Activated CD4-positive, alpha-beta memory T cell treated with anti-CD3 and anti-CD28 coated beads for 36 hours (primary cell): ENCODE data around the gene ESD. TPM values are rescaled to one million over a fixed set of nuclear protein-coding genes. Genes with fewer than 3 reads are reported as not detected.
A peak's percentile ranks its signal among the peaks of the same experiment; 100 is the strongest.
"Not testable (repeated sequence)": the region's sequence is repeated elsewhere in the genome, so short reads cannot be mapped to it uniquely, and the experiment has no call there.

Experiments used
- CTCF ChIA-PET: fragments of 350-600 bp; sonication (Branson Sonifier 250); formaldehyde crosslinking; loops from one replicate; lab custom pipeline; 2021; ENCODE audit warnings: antibody characterized with exemption, inconsistent platforms; lab: Charles Lee
- POLR2A ChIA-PET: fragments of 350-600 bp; sonication (Branson Sonifier 250); formaldehyde crosslinking; loops from one replicate; lab custom pipeline; 2021; ENCODE audit warnings: antibody characterized with exemption; lab: Charles Lee
- DNase-seq: peaks from one replicate; pipeline ENCODE4 v3.0.0-alpha.2; 2020
- H3K27ac Mint-ChIP-seq: one replicate; pipeline ENCODE4 v1.8.0; 2021; ENCODE audit warnings: mixed read lengths
- H3K27me3 Mint-ChIP-seq: one replicate; pipeline ENCODE4 v1.8.0; 2021; ENCODE audit warnings: mixed read lengths
- H3K36me3 Mint-ChIP-seq: one replicate; pipeline ENCODE4 v1.8.0; 2021; ENCODE audit warnings: mixed read lengths
- H3K4me1 Mint-ChIP-seq: one replicate; pipeline ENCODE4 v1.8.0; 2021; ENCODE audit warnings: low read depth, mixed read lengths
- H3K4me3 Mint-ChIP-seq: one replicate; pipeline ENCODE4 v1.8.0; 2021; ENCODE audit warnings: mild to moderate bottlenecking, mixed read lengths
- H3K9me3 Mint-ChIP-seq: one replicate; pipeline ENCODE4 v1.8.0; 2021; ENCODE audit warnings: mixed read lengths
- intact Hi-C: fragments of 100-400 bp; cut with micrococcal nuclease; formaldehyde crosslinking; loops from one replicate; pipeline ENCODE4 v1.15.1; 2023
- total RNA-seq, 2 experiments: library from RNA; stranded (reverse); gene quantifications; one replicate each; pipeline ENCODE4 v1.2.3, GENCODE V29; 2021

Gene ESD
- total RNA-seq, 2 experiments from 2014 or later: 137 to 146 TPM

- H3K4me1 Mint-ChIP-seq: no peaks in the 10 kb centered on the region
- no peak for DNase-seq
- H3K9me3 Mint-ChIP-seq: peaks cover 17% of the 10 kb centered on the region
- peaks cover 3% of the 10 kb centered on the region for H3K36me3 Mint-ChIP-seq
- POLR2A ChIA-PET: no interaction called here
- no peak overlapping the region for H3K27ac Mint-ChIP-seq
- peaks cover 4% of the 10 kb centered on the region for H3K27me3 Mint-ChIP-seq
- CTCF ChIA-PET: no interaction called here
- H3K4me3 Mint-ChIP-seq: no peak overlapping the region
- intact Hi-C loops: no loop called here
Measured at GRCh38 chr13:46816371-46816770, 19.4 kb upstream of the ESD start.

- H3K4me3 Mint-ChIP-seq: no peak overlapping the region
- DNase-seq: no peak
- no peaks in the 10 kb centered on the region for H3K4me1 Mint-ChIP-seq
- POLR2A ChIA-PET: no interaction called here
- peaks cover 1% of the 10 kb centered on the region for H3K27me3 Mint-ChIP-seq
- H3K27ac Mint-ChIP-seq: no peak overlapping the region
- intact Hi-C loops: no loop called here
- peaks cover 3% of the 10 kb centered on the region for H3K36me3 Mint-ChIP-seq
- H3K9me3 Mint-ChIP-seq: peaks cover 18% of the 10 kb centered on the region
- CTCF ChIA-PET: no interaction called here
Measured at GRCh38 chr13:46812301-46812797, 15.4 kb upstream of the ESD start.

- Mint-ChIP-seq H3K9me3 (peaks cover 18% of the 10 kb centered on the region), H3K36me3 (peaks cover 3% of the 10 kb centered on the region), H3K4me3 (no peak overlapping the region), H3K27me3 (peaks cover 1% of the 10 kb centered on the region), H3K27ac (no peak overlapping the region), H3K4me1 (no peaks in the 10 kb centered on the region)
- intact Hi-C loops: no loop called here
- ChIA-PET CTCF (no interaction called here), POLR2A (no interaction called here)
- DNase-seq: no peak
Measured at GRCh38 chr13:46810440-46810839, 13.5 kb upstream of the ESD start.

- H3K4me1 Mint-ChIP-seq, H3K36me3 Mint-ChIP-seq, H3K27me3 Mint-ChIP-seq, intact Hi-C loops, CTCF ChIA-PET, H3K9me3 Mint-ChIP-seq, H3K27ac Mint-ChIP-seq, H3K4me3 Mint-ChIP-seq, DNase-seq, POLR2A ChIA-PET: not testable (repeated sequence)
Measured at GRCh38 chr13:46804921-46805320, 8.0 kb upstream of the ESD start.

DNA sequence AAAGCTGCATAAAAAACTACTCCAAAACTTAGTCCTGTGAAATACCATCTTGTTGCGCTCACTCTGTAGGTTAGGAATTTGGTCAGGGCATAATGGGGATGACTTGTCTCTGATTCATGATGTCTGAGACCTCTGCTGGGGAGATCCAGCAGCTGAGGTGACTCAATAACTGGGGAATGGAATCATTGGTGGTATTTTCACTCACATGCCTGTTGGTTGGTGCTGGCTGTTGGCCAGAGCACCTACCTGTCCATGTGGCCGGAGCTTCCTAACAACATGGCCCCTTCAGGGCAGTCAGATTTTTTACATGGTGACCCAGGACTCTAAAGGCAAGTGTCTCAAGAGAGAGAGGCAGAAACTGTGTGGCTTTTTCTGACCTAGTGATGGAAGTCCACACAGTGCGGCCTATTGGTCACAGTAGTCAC is 7.4 kb upstream of the ESD start:
- Mint-ChIP-seq H3K4me3 (no peak overlapping the region), H3K36me3 (no peaks in the 10 kb centered on the region), H3K9me3 (no peaks in the 10 kb centered on the region), H3K27ac (no peak overlapping the region), H3K27me3 (peaks cover 7% of the 10 kb centered on the region), H3K4me1 (no peaks in the 10 kb centered on the region)
- CTCF ChIA-PET: no interaction called here
- intact Hi-C loops: no loop called here
- POLR2A ChIA-PET: no interaction called here
- no peak for DNase-seq

- Mint-ChIP-seq H3K4me1 (no peaks in the 10 kb centered on the region), H3K9me3 (no peaks in the 10 kb centered on the region), H3K27me3 (peaks cover 7% of the 10 kb centered on the region), H3K4me3 (no peak overlapping the region), H3K36me3 (no peaks in the 10 kb centered on the region), H3K27ac (no peak overlapping the region)
- no peak for DNase-seq
- intact Hi-C loops: no loop called here
- ChIA-PET CTCF (no interaction called here), POLR2A (no interaction called here)
Measured at GRCh38 chr13:46803586-46803985, 6.6 kb upstream of the ESD start.

- H3K4me3 Mint-ChIP-seq: no peak overlapping the region
Measured at GRCh38 chr13:46801858-46802257, 4.9 kb upstream of the ESD start.

GRCh38 chr13:46799139-46799538 is 2.2 kb upstream of the ESD start:
- Mint-ChIP-seq H3K36me3 (peaks cover 8% of the 10 kb centered on the region), H3K27ac (no peak overlapping the region), H3K4me1 (peaks cover 29% of the 10 kb centered on the region), H3K4me3 (no peak overlapping the region), H3K27me3 (peaks cover 2% of the 10 kb centered on the region), H3K9me3 (no peaks in the 10 kb centered on the region)
- ChIA-PET CTCF (no interaction called here), POLR2A (no interaction called here)
- intact Hi-C loops: loop anchor here (10.0 kb wide), 1 partner anchor 1206 kb away; the partner anchor contains the start of gene SUCLA2
- no peak for DNase-seq

More at GRCh38 chr13:46801858-46802257, 4.9 kb upstream of the ESD start:
- ChIA-PET CTCF (interaction anchor here (2.1 kb wide), 1 partner anchor 250 kb away, joined by 4 read pairs; no protein-coding TSS in a partner anchor), POLR2A (no interaction called here)
- Mint-ChIP-seq H3K27ac (no peak overlapping the region), H3K36me3 (no peaks in the 10 kb centered on the region), H3K4me1 (peaks cover 9% of the 10 kb centered on the region), H3K27me3 (peaks cover 6% of the 10 kb centered on the region), H3K9me3 (no peaks in the 10 kb centered on the region)
- intact Hi-C loops: no loop called here
- no peak for DNase-seq

- peak overlapping the region; percentile 96 for H3K27ac Mint-ChIP-seq
- peak overlapping the region; percentile 95 for H3K4me3 Mint-ChIP-seq
- intact Hi-C loops: loop anchor here (1.0 to 10.0 kb wide), 4 partner anchors 47 to 1207 kb away; partner anchors contain the start of gene SUCLA2
- DNase-seq: no peak
- POLR2A ChIA-PET: interaction anchor here (1.0 to 1.5 kb wide), 2 partner anchors 21 to 245 kb away, joined by 3 read pairs; no protein-coding TSS in a partner anchor
- H3K36me3 Mint-ChIP-seq: peaks cover 10% of the 10 kb centered on the region
- CTCF ChIA-PET: interaction anchor here (1.6 kb wide), 1 partner anchor 246 kb away, joined by 5 read pairs; no protein-coding TSS in a partner anchor
- no peaks in the 10 kb centered on the region for H3K9me3 Mint-ChIP-seq
- H3K27me3 Mint-ChIP-seq: no peaks in the 10 kb centered on the region
- peaks cover 38% of the 10 kb centered on the region for H3K4me1 Mint-ChIP-seq
Measured at GRCh38 chr13:46797501-46798237, 708 bp upstream of the ESD start.

DNA sequence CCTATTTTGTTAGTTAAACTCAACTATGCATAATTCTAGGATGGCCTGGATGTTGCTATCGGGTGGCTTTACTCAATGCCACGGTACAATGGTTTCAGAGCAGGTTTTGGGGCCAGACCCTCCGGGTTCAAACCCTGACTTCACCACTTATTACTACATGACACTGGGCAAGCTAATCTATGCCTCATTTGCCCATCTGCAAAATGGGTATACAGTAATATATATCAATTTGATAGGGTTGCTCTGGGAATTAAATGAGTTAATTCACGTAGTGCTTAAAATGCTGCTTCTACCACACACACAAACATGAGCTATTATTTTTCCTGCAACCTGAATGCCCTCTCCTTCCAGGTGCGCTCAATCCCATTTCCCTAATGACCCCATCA is 839 bp downstream of the ESD start:
- no peak for DNase-seq
- H3K4me3 Mint-ChIP-seq: peak overlapping the region; percentile 95
- ChIA-PET POLR2A (no interaction called here), CTCF (no interaction called here)
- H3K27me3 Mint-ChIP-seq: no peaks in the 10 kb centered on the region
- intact Hi-C loops: loop anchor here (2.0 to 10.0 kb wide), 3 partner anchors 45 to 1209 kb away; partner anchors contain the start of gene SUCLA2
- H3K9me3 Mint-ChIP-seq: no peaks in the 10 kb centered on the region
- H3K4me1 Mint-ChIP-seq: peaks cover 38% of the 10 kb centered on the region
- peaks cover 10% of the 10 kb centered on the region for H3K36me3 Mint-ChIP-seq
- H3K27ac Mint-ChIP-seq: peak overlapping the region; percentile 96

DNA sequence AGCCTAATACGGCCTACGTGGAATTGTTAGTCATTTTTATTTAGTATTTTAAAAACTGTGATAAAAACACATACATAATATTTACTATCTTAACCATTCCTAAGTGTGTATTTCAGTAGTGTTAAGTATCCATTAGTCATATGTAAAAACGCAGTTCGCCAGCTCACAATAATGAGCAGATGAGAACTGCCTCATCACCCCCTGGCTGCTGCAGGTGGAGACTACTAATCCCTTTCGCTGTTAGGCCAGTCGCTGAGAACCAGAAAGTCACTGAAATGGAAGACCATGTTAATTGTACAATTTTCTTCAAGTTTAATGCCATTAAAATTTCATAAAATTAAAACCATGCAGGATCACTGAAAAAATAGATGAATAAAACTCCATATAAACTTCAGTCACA is 1.6 kb downstream of the ESD start:
- no peaks in the 10 kb centered on the region for H3K27me3 Mint-ChIP-seq
- peaks cover 17% of the 10 kb centered on the region for H3K36me3 Mint-ChIP-seq
- ChIA-PET POLR2A (no interaction called here), CTCF (interaction anchor here (1.0 kb wide), 1 partner anchor 244 kb away, joined by 4 read pairs; no protein-coding TSS in a partner anchor)
- intact Hi-C loops: loop anchor here (10.0 kb wide), 1 partner anchor 1209 kb away; the partner anchor contains the start of gene SUCLA2
- H3K9me3 Mint-ChIP-seq: no peaks in the 10 kb centered on the region
- no peak overlapping the region for H3K27ac Mint-ChIP-seq
- H3K4me1 Mint-ChIP-seq: peaks cover 38% of the 10 kb centered on the region
- no peak for DNase-seq
- peak overlapping the region; percentile 95 for H3K4me3 Mint-ChIP-seq

GRCh38 chr13:46783504-46783903 is 13.5 kb downstream of the ESD start:
- Mint-ChIP-seq H3K9me3 (no peaks in the 10 kb centered on the region), H3K27ac (no peak overlapping the region), H3K36me3 (peaks cover 44% of the 10 kb centered on the region), H3K4me3 (no peak overlapping the region), H3K27me3 (no peaks in the 10 kb centered on the region), H3K4me1 (peaks cover 5% of the 10 kb centered on the region)
- ChIA-PET POLR2A (no interaction called here), CTCF (no interaction called here)
- DNase-seq: no peak
- intact Hi-C loops: no loop called here
